Esophagus squamous epithelium (tissue), 4 donors: Measurements from ENCODE around the gene WNT4.

Experiments
- POLR2A ChIP-seq, 4 donors: fragments of 450-650 bp; IDR thresholded peaks; one replicate each; pipeline ENCODE4 v1.6.1; 2017; ENCODE audit warnings: antibody characterized with exemption in 4 of 4, mild to moderate bottlenecking in 4 of 4, moderate library complexity in 3 of 4
- TF ChIP-seq, protein P1 (sequence below), 6 experiments: fragments of 450-650 bp in 4 of 6; fragments of 200-600 bp in 2 of 6; sonication (generic) in 2 of 6; IDR thresholded peaks; one replicate each; pipeline ENCODE4 v1.5.1; 2016 to 2019; ENCODE audit warnings: antibody characterized with exemption in 6 of 6, mild to moderate bottlenecking in 4 of 6, moderate library complexity in 4 of 6

DNA sequence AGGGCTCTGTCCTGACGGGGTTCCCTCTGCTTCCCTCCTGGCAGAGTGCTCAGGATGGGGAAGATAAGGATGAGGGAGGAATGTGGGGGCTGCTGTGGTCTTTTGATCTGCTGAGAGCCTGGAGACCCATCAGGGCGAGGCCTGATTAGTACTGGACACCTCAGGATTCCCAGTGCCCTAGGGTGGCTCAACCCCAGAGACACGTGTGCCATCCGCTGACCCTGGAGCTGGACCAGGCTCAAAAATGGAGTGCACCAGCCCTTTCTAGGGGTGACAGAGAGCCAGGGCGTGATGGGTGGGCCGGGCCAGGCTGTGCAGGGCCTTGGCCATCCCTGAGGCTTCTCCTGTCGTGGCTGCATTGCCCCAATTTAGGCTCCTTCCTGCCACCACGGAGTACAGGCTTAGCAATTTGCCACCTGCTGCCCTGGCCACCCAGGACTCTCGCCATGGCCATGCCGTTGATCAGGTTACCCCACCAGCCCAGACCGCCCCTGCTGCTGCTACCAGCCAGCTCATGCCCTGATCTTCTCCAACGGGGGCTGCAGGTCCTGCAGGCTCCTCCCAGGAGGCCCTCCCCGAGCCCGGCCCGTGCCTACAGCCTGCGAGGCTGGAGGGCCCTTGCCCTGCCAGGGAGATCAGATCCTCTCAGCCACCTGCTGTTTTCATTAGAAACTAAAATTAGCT, 9.5 kb downstream of the WNT4 start:
- no peak for TF ChIP-seq POLR2A (IDR thresholded peaks at IDR 0.05)
- TF ChIP-seq, protein P1, sequence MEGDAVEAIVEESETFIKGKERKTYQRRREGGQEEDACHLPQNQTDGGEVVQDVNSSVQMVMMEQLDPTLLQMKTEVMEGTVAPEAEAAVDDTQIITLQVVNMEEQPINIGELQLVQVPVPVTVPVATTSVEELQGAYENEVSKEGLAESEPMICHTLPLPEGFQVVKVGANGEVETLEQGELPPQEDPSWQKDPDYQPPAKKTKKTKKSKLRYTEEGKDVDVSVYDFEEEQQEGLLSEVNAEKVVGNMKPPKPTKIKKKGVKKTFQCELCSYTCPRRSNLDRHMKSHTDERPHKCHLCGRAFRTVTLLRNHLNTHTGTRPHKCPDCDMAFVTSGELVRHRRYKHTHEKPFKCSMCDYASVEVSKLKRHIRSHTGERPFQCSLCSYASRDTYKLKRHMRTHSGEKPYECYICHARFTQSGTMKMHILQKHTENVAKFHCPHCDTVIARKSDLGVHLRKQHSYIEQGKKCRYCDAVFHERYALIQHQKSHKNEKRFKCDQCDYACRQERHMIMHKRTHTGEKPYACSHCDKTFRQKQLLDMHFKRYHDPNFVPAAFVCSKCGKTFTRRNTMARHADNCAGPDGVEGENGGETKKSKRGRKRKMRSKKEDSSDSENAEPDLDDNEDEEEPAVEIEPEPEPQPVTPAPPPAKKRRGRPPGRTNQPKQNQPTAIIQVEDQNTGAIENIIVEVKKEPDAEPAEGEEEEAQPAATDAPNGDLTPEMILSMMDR (IDR thresholded peaks at IDR 0.05) = no peak
